Iris pigment epithelial cell (primary cell): ENCODE results near the gene CEACAM3.
"Not testable (repeated sequence)": the region's sequence is repeated elsewhere in the genome, so short reads cannot be mapped to it uniquely, and the experiment has no call there.

ENCODE experiments used
- DNase-seq: peaks from one replicate; pipeline ENCODE4 v3.0.0-alpha.2; 2011; ENCODE audit warnings: low read depth

CEACAM3 gene

DNA sequence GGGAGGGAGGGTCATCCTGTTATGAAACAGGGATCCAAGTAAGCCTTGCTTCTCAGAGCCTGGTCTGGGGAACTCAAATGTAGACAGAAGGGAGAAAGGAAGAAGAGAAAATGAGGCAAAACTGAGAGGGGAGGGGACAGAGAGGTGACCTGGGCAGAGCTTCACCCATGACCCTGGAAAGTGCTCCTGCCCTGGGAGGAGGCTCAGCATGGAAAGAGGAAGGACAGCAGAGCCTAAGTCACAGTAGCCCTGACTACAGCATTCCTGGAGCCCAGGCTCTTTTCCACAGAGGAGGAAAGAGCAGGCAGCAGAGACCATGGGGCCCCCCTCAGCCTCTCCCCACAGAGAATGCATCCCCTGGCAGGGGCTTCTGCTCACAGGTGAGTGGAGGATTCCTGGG lies at the start of gene CEACAM3:
Gene CEACAM3, plus strand, starts transcription at position 226 of the 400 bp plus-strand sequence. Its CDS starts 91 bp downstream, at position 317.
- no peak for DNase-seq

DNA sequence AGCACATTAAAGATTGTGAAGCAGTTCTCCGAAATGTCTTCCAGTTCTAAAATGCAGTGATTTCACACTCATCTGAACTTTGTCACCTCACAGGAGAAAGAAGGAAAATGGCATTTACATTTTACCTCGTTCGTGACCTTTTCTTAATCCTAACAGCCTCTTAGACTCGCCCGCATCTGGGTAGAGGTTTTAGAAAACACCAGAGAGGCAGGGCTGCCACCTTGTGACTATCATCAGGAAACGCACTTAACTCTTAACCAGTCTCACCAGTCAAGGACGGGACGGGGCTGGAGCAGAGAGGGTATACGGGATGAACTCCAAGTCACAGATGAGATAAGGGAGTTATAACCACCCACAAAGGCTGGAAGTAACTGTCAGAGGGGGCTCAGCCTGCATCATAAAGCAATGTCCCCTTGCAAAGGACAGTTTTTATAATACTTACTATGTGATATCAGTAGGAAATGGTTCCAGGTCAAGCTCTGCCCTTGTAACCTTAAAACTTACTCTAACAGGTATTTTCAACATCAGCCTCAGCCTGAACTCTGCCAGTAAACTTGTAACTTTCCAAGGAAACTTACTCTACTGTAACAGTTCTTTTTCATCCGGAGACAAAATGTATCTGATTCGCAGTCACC lies 49.7 kb upstream of the CEACAM3 start:
- DNase-seq = peak; percentile 60

GRCh38 chr19:41748012-41748411 lies 48.4 kb upstream of the CEACAM3 start:
- DNase-seq = no peak

GRCh38 chr19:41750248-41751134 lies 45.9 kb upstream of the CEACAM3 start:
- DNase-seq = not testable (repeated sequence)

DNA sequence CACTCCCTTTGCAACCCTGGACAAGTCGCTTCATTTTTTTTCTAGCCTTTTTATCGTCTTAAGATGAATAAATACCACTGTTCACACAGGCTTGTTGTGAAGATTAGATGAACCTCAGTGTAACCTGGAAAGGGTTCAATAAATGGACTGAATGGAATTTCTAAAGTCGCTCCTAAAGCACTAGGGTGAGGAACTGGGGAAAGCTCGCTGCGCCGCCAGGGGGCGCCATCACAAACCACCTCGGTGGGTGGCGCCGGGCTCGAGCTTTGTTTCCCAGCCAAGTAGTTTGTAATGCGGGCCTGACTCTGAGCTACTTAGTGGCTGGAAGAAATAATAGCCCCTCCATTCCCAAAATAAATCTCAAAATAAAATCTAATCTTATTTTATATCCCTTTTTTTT lies 43.2 kb upstream of the CEACAM3 start:
- peak; percentile 20 for DNase-seq

- DNase-seq = peak; percentile 21
These were observed 42.4 kb upstream of the CEACAM3 start for GRCh38 chr19:41753936-41754529.

DNA sequence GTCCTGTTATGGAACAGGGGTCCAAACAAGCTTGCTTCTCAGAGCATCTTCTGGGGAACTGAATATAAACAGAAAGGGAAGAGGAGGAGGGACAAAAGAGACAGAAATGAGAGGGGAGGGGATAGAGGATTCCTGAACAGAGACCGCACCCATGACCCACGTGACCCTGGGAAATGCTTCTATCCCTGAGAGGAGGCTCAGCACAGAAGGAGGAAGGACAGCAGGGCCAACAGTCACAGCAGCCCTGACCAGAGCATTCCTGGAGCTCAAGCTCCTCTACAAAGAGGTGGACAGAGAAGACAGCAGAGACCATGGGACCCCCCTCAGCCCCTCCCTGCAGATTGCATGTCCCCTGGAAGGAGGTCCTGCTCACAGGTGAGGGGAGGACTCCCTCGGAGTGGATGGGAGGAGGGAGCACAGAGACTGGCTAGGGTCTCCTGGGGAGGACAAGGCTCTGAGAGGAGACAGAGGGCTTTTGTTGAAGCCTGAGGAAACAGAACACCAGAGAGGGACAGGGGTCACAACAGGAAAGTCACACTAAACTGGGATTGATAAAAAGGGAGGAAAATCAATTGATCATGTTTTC lies 41.0 kb upstream of the CEACAM3 start, which contains the start of gene CEACAM6:
Gene CEACAM6, plus strand, starts transcription at position 203 of the 586 bp plus-strand sequence. Its CDS starts 109 bp downstream, at position 312.
- no peak for DNase-seq

GRCh38 chr19:41758846-41759245 lies 37.5 kb upstream of the CEACAM3 start:
- no peak for DNase-seq

DNA sequence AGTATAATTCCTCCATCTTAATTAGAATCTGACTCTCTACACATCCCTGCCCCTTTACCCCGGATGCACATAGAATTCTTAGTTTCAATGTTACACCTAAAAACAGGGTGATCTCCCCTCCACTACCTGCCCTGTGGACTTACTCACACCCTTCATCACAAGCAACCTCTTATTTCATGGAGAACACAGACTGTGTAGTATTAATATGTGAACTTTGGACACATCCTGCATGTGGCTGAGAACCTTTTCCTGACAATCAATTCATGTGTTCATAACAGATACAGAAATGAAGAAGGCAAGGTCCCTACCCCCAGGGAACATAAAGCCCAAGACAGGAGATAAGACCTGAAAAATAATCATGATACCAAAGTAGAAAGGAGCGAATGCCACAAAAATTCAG lies 29.3 kb upstream of the CEACAM3 start:
- DNase-seq = no peak

GRCh38 chr19:41768105-41768504 lies 28.3 kb upstream of the CEACAM3 start:
- DNase-seq = not testable (repeated sequence)

- DNase-seq = no peak
These were observed 26.8 kb upstream of the CEACAM3 start for GRCh38 chr19:41769608-41770007.

- no peak for DNase-seq
These were observed 25.0 kb upstream of the CEACAM3 start for GRCh38 chr19:41771410-41771809.

GRCh38 chr19:41774515-41774980 lies 21.8 kb upstream of the CEACAM3 start:
- no peak for DNase-seq

GRCh38 chr19:41776700-41777099 lies 19.7 kb upstream of the CEACAM3 start:
- no peak for DNase-seq

- DNase-seq = no peak
These were observed 12.8 kb upstream of the CEACAM3 start for GRCh38 chr19:41783612-41784011.

GRCh38 chr19:41784312-41784711 lies 12.1 kb upstream of the CEACAM3 start:
- no peak for DNase-seq

GRCh38 chr19:41784743-41785142 lies 11.6 kb upstream of the CEACAM3 start:
- DNase-seq = no peak

DNA sequence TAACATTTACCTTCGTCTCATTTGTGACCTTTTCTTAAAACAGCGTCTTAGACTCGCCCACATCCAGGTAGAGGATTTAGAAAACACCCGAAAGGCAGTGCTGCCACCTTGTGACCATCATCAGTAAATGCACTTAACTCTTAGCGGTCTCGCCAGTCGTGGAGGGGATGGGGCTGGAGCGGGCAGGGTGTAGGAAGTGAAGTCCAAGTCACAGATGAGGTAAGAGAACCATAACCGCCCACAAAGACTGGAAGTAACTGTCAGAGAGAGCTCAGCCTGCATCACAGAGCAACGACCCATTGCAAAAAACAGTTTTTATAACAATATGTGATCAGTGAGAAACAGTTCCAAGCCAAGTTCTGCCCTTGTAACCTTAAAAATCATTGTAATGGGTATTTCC lies 10.7 kb upstream of the CEACAM3 start:
- peak; percentile 70 for DNase-seq

GRCh38 chr19:41787055-41787454 lies 9.3 kb upstream of the CEACAM3 start:
- no peak for DNase-seq

GRCh38 chr19:41788518-41788917 lies 7.9 kb upstream of the CEACAM3 start:
- DNase-seq = not testable (repeated sequence)

GRCh38 chr19:41789053-41789452 lies 7.3 kb upstream of the CEACAM3 start:
- not testable (repeated sequence) for DNase-seq
